GM18502 (cell line): ENCODE data around the gene FHDC1.

Experiments
- ATAC-seq: cut with Tn5 transposase; IDR thresholded peaks from one replicate; pipeline ENCODE4 v1.9.1; 2021; ENCODE audit warnings: mild to moderate bottlenecking; ENCODE audit not compliant: unreplicated experiment, poor library complexity

FHDC1 gene

GRCh38 chr4:152999346-153000075 lies 63.4 kb downstream of the FHDC1 start:
- ATAC-seq: no peak

- ATAC-seq: no peak
Observed at GRCh38 chr4:153000076-153000420, 63.9 kb downstream of the FHDC1 start.

GRCh38 chr4:153001626-153002025 lies 65.5 kb downstream of the FHDC1 start:
- ATAC-seq: no peak

GRCh38 chr4:153002110-153002509 lies 66.0 kb downstream of the FHDC1 start:
- no peak for ATAC-seq

GRCh38 chr4:153004081-153004850 lies 68.1 kb downstream of the FHDC1 start:
- no peak for ATAC-seq

GRCh38 chr4:153005899-153006381 lies 69.8 kb downstream of the FHDC1 start:
- ATAC-seq: no peak

DNA sequence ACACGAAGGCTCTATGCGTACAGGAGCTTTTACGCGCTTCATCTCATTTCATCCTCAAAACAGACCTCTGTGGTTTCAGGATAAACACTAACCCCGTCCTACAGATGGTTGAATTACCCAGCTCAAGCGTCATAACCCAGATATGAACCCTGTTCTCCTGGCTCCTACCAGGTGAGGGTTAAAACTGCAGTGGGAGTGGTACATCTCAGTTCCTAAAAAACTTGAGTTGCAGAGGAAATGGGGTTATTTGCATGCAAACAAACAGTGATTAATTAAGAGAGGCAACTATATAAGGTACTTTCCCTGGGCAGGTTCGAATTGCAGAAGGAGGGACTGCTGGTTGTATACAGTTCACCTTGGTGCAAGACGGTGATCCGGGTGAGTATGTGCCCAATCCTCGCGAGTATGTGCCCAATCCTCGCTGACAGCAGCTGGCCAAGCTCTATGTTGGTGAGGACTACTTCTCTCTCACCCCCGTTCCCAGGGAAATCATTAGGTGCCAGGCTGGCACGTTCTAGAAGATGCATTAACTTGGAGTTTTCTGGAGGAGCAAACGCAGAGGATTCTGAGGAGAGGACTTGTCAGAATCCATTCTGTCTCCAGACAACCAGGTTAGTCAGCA lies 72.6 kb downstream of the FHDC1 start:
- ATAC-seq: peak; percentile 67

DNA sequence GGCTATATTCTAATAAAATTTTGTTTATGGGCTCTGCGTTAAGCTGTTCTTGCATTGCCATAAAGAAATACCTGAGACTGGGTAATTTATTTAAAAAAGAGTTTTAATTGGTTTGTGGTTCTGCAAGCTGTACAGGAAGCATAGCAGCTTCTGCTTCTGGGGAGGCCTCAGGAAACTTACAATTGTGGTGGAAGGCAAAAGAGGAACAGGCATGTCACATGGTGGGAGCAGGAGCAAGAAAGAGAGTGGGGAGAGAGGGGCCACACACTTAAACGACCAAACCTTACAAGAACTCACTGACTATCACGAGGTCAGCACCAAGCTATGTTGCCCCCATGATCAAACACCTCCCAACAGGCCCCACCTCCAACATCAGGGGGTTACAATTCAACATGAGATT lies 74.0 kb downstream of the FHDC1 start:
- no peak for ATAC-seq

DNA sequence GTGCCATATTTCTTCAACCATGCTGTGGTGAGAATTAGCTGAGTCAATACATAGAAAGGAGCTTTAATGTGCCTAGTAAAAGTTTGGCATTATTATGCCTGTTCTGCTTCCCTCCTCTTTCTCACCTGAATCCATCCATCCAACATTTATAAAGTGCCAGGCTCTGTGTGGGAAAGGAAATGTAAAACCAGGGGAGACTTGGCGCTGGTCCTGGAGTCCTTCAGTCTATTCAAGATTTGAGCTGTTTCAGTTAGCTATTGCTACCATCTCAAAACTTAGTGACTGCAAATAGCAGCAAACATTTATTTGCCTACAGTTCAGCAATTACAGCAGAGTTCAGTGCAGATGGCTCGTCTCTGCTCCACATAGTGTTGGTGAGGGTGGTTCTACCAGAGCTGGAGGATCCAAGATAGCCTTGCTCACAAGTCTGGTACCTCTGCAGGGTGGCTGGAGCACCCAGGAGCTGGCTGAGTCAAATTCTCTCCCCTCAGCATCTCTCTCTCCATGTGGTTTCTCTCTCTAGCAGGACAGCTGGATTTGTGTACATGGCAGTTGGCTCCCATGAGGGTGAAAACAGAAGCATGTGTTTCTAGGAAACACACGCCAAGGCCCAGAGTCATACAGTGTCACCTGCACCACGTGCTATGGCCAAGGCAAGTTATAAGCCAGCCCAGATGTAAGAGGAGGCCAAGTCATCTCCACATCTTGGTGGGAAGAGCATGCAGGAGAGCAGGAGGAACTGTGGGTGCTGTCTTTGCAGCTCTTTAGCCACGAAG lies 77.3 kb downstream of the FHDC1 start:
- no peak for ATAC-seq

- no peak for ATAC-seq
Observed at GRCh38 chr4:153014460-153014859, 78.3 kb downstream of the FHDC1 start.

DNA sequence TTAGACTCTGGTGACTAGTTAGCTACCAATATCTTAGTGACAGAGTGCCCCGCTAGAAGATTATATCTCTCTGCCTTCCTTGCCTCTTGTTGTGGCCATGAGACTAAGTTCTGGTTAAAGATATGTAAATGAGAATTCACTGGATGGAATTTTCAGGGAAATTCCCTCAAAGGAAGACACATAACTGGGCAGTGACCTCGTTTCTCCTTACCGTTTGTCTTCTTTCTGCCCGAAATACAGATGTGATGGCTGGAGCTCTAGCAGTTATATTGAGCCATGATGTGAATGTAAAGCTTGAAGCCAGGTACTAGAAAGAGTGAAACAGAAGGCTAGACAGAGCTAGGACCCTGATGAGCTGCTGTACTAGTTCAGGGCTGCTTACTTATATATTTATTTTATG lies 80.5 kb downstream of the FHDC1 start:
- no peak for ATAC-seq

GRCh38 chr4:153018031-153018430 lies 81.9 kb downstream of the FHDC1 start:
- ATAC-seq: no peak

- ATAC-seq: no peak
Observed at GRCh38 chr4:153018684-153019083, 82.6 kb downstream of the FHDC1 start.

DNA sequence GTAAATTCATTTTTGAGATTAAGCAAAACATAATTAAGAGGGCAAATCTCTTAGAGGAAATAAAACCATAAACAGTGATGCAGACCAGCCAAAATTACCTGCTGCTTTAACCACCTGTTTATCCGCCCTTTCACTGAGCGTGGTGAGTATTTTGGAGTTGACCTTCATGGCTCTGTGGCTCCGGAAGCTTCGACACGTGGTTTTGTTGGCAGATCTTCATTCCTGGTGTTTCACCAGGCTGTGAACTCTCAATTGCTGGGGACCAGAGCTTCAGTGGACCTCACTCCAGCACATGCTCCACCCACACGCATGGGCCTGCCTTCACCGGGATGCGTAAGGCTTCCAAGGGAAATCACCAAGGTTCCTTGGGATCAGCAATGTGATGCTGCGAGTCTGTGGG lies 83.8 kb downstream of the FHDC1 start:
- no peak for ATAC-seq

- ATAC-seq: no peak
Observed at GRCh38 chr4:153020457-153020856, 84.3 kb downstream of the FHDC1 start.

- ATAC-seq: no peak
Observed at GRCh38 chr4:153021276-153021675, 85.2 kb downstream of the FHDC1 start.

DNA sequence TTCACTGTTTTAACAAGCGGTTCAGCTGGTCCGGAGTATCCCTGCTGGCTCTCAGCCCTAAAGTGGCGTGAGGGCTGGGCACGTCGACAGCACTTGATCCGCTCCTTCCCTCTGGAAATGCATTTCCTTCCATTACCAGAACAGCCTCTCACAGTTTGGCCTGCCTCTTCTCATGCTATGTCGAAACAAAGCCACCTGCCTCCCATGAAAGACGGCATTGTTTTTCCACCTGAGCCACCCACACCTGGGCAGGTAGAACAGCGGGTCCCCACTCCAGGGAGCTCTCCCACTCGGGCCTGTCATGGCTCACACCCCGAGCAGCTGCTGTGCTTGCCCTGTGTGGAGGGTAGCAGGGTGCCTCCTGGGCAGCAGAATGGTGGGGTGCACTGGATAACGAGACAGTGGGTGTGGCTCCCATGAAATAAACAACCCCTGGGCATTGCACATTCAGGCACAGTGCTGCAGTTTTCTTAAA lies 86.2 kb downstream of the FHDC1 start:
- ATAC-seq: no peak

- no peak for ATAC-seq
Observed at GRCh38 chr4:153023139-153023538, 87.0 kb downstream of the FHDC1 start.

- ATAC-seq: no peak
Observed at GRCh38 chr4:153023692-153024394, 87.7 kb downstream of the FHDC1 start.

- no peak for ATAC-seq
Observed at GRCh38 chr4:153024466-153024865, 88.3 kb downstream of the FHDC1 start.
